ENCODE results near the gene TGFBR2.

DNA sequence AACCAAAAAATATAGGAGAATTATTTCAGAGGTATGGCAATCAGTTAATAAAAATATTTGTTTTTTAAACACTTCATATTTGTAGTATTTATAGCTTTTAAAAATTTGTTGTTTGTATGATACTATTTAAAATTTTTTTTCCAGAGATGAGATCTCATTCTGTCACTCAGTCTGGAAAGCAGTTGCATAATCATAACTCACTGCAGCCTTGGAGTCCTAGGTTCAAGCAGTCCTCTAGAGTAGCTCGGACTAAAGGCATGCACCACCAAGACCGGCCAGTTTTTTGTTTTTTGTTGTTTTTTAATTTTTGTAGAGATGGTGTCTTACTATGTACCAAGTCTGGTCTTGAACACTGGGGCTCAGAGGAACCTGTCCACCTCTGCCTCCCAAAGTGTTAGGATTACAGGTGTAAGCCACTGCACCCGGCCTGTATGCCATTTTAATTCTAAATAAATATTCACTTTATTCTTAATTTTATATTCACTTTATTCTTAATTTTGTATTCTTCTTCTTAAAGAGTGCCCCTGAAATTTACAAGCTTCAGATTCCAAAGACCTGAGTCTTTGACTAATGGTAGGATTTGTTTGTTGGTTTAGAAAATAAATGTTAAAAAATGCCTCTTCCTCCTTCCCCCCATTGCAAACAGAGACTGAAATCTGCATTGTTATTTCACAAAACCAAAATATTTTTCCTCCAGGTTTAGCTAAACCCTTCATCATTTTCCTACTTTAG lies 9.4 kb downstream of the TGFBR2 start:
- TF ChIP-seq CREB1 (CRISPR knock-in tag; IDR thresholded peaks at IDR 0.05; ENCODE audit: low read depth) (no peak), EZH2 (IDR thresholded peaks at IDR 0.05; ENCODE audit: low read depth, unreplicated experiment) (no peak)
- TF ChIP-seq, protein P1, sequence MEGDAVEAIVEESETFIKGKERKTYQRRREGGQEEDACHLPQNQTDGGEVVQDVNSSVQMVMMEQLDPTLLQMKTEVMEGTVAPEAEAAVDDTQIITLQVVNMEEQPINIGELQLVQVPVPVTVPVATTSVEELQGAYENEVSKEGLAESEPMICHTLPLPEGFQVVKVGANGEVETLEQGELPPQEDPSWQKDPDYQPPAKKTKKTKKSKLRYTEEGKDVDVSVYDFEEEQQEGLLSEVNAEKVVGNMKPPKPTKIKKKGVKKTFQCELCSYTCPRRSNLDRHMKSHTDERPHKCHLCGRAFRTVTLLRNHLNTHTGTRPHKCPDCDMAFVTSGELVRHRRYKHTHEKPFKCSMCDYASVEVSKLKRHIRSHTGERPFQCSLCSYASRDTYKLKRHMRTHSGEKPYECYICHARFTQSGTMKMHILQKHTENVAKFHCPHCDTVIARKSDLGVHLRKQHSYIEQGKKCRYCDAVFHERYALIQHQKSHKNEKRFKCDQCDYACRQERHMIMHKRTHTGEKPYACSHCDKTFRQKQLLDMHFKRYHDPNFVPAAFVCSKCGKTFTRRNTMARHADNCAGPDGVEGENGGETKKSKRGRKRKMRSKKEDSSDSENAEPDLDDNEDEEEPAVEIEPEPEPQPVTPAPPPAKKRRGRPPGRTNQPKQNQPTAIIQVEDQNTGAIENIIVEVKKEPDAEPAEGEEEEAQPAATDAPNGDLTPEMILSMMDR (conservative IDR thresholded peaks at IDR 0.05; ENCODE audit: low read depth in 2 of 2) = no peak

Measured in GM23338 (cell line).